Cerebellar nuclear complex (tissue), 1 donor: ENCODE results near the gene CYSRT1.

ENCODE experiments used
- DNase-seq, 2 experiments: peaks; one replicate each; lab custom pipeline; 2025; lab: John Stamatoyannopoulos, UW

CYSRT1 gene

DNA sequence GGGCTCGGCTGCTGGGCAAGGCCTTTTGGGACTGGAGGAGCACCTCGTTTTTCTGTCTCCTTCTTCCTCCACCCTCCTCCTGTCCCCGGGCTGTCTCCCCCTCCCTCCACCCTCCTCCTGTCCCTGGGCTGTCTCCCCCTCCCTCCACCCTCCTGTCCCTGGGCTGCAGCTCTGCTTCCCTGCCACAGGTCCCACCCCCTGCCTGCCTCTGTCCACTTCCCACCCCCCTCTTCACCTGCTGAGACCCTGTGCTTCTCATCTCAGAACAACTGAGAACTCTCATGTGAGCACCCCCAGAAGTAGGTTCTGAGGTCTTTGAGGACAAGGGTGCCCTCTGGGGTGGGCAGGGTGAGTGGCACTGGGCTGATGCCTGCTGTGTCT lies 46.7 kb downstream of the CYSRT1 start:
- no peak for DNase-seq

DNA sequence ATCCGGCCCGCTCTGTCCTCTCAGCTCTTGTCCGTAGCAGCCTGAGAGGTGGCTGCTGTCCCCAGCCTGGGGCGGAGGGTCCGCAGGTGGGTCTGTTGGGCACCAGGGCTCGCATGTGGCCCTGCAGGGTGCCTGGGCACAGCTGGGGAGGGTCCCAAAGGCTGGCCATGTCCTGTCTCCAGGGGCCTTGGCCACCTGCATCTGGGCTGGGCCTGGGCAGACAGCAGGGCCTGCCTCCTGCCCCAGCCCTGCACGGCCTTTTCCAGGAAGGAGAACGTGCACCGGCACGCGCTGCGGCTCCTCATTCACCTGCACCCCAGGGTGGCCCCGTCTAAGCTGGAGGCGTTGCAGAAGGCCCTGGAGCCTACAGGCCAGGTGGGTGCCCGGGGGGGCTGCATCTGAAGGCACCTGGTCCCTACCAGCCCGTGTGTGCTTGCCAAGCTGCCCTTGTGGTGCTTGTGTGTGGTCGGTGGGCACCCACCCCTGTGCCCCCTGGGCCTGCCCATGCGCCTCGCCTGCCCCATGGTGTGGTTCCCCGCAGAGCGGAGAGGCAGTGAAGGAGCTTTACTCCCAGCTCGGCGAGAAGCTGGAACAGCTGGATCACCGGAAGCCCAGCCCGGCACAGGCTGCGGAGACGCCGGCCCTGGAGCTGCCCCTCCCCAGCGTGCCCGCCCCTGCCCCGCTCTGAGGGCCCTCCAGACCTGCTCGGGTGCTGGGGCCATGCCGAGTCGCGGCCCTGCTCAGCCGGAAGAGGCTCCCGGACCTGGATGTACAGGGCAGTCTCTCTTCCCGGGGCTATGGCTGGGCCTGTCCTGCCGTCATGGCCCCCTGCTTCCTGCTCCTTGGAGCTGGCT lies 47.5 kb downstream of the CYSRT1 start:
- no peak for DNase-seq

DNA sequence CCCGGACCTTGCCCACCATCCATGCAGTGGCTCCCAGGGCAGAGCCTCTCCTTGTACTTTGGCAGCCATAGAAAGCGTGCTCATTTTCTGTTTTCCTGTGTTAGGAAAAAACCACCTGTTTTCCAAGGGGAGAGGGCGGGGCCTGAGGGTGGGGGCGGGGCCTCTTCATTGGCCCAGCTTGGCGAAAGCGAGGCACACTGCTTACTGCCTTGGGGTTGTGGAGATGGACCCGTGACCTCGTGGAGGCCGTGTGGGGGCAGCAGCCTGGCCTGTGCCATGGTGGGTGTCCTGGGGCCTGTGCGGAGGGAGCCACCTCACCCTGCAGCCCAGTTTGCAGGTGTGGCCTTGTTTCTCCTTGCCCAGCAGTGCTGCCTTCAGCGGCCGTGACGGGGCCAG lies 48.1 kb downstream of the CYSRT1 start:
- DNase-seq, result no peak

DNA sequence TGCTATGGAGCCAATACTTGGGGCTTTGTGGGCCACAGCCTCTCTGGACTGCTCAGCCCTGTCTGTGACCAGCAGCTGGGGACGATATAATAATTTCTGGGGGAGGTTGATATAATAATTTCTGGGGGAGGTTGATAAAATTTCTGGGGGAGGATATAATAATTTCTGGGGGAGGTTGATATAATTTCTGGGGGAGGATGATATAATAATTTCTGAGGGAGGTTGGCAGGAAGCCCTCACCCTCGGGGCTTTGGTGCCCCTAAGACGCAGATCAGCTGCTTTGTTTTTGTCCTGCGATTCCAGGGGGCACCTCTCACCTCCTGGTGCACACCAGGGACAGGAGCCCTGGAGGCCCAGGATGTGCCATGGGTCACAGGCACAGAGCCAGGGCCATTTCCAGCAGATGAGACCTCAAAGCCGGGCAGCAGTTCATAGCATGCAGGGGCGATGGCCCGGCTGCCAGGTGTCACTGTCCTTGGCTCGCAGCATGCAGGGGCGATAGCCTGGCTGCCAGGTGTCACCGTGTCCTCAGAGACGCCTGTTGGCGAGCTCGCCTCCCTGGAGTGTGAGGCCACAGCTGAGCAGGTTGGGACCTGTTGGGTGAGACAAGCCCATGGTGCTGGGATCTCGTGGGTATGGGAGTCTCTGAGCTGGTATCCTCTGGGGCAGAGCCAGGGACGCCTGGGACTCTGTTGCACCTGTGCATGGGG lies 48.8 kb downstream of the CYSRT1 start:
- no peak for DNase-seq

DNA sequence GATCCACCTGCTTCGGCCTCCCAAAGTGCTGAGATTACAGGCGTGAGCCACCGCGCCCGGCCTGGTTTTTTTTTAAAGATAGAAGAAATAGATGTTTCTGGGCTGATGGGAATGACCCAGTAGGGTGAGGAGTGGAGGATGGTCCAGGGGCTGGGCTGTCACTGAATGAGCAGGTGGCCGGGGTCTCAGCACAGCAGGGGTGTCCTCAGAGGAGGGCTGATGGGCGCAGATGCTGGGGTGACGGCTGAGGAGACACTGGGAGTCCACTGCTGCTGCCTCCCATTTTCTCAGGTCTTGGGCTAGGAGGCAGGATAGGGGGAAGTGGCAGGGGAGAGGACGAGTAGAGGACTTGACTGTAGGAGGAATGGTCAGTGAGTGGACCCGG lies 50.2 kb downstream of the CYSRT1 start:
- no peak for DNase-seq
